Gastrocnemius medialis (tissue), 4 donors: Measurements from ENCODE around the gene PTPN21. TPM values are rescaled to one million over a fixed set of nuclear protein-coding genes. Genes with fewer than 3 reads are reported as not detected.

Experiments used
- ATAC-seq, 2 donors: fragments of 150-250 bp; one replicate each; pipeline ENCODE4 v1.9.1; 2016
- DNase-seq, 2 donors: peaks; one replicate each; pipeline ENCODE4 v3.0.0-alpha.2; 2019
- H3K27ac ChIP-seq, 4 donors: fragments of 200-600 bp; sonication (generic); 1 replicate in 1 of 4; 2 replicates in 3 of 4; pipeline ENCODE4 v1.5.1; 2016 to 2018; ENCODE audit warnings: mild to moderate bottlenecking in 2 of 4, moderate library complexity in 1 of 4
- H3K27me3 ChIP-seq, 3 donors: fragments of 200-600 bp; sonication (generic) in 2 of 3; 1 replicate in 1 of 3; 2 replicates in 2 of 3; pipeline versions ENCODE4 v1.5.1 to v1.6.0; 2016 to 2019; ENCODE audit warnings: mild to moderate bottlenecking in 1 of 3, moderate library complexity in 1 of 3
- H3K36me3 ChIP-seq, 2 donors: fragments of 200-600 bp; sonication (generic) in 1 of 2; one replicate each; pipeline ENCODE4 v1.5.1; 2017 to 2018
- H3K4me1 ChIP-seq, 2 donors: fragments of 200-600 bp; sonication (generic) in 1 of 2; one replicate each; pipeline ENCODE4 v1.5.1; 2016 to 2017; ENCODE audit warnings: mild to moderate bottlenecking in 2 of 2
- H3K4me3 ChIP-seq, 4 donors: fragments of 200-600 bp; sonication (generic) in 3 of 4; 1 replicate in 1 of 4; 2 replicates in 3 of 4; pipeline ENCODE4 v1.5.1; 2016 to 2019; ENCODE audit warnings: mild to moderate bottlenecking in 2 of 4
- H3K9me3 ChIP-seq, 3 donors: fragments of 200-600 bp; sonication (generic) in 2 of 3; 1 replicate in 1 of 3; 2 replicates in 2 of 3; pipeline ENCODE4 v1.5.1; 2016 to 2019
- POLR2A ChIP-seq, 2 donors: fragments of 450-650 bp; IDR thresholded peaks; one replicate each; pipeline ENCODE4 v1.6.1; 2017; ENCODE audit warnings: antibody characterized with exemption in 2 of 2, mild to moderate bottlenecking in 2 of 2, moderate library complexity in 2 of 2
- in situ Hi-C, 4 donors: fragments of 200-750 bp; cut with MboI; loops; one replicate each; pipeline versions ENCODE4 v1.15.0 to v1.8.0; 2017; ENCODE audit warnings: low sequenced_read_pairs in 4 of 4
- intact Hi-C: fragments of 100-400 bp; cut with DNase I; formaldehyde crosslinking; loops from one replicate; pipeline ENCODE4 v1.15.1; 2023; ENCODE audit warnings: low total_unique reads
- total RNA-seq, 4 donors: library from RNA; depleted of rRNA; stranded (reverse); fragments of >200 nt; gene quantifications; one replicate each; pipeline versions ENCODE4 v1.1.0 to v1.2.3, GENCODE V29; 2016
- TF ChIP-seq, protein P1 (sequence below), 5 experiments: fragments of 450-650 bp in 3 of 5; fragments of 200-600 bp in 2 of 5; sonication (generic) in 2 of 5; IDR thresholded peaks in 4 of 5; conservative IDR thresholded peaks in 1 of 5; 1 replicate in 4 of 5; 2 replicates in 1 of 5; pipeline ENCODE4 v1.5.1; 2016 to 2019; ENCODE audit warnings: antibody characterized with exemption in 5 of 5, mild to moderate bottlenecking in 3 of 5, moderate library complexity in 3 of 5

Gene PTPN21
- total RNA-seq, 4 donors from 2014 or later: 5.6 to 11.1 (median 8.6) TPM

DNA sequence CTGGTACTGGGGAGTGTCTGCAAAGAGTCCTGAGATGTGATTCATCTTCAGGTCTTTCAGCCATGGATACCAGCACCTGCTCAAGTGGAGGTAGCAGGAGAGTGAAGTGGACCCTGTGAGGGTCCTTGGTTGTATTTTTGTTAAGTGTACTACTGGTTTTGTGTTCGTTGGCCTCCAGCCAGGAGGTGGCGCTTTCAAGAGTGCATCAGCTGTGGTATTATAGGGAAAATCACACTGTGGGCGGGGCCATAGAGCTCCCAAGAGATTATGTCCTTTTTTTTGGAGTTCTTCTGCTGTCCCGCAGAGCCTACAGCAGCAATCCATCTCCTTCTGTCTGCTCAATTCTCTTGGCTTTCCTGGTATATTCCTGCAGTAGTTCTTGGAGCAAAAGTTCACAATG, 102.6 kb downstream of the PTPN21 start:
- H3K36me3 ChIP-seq: peaks cover 0 to 7% of the 10 kb centered on the region in 2 donors

DNA sequence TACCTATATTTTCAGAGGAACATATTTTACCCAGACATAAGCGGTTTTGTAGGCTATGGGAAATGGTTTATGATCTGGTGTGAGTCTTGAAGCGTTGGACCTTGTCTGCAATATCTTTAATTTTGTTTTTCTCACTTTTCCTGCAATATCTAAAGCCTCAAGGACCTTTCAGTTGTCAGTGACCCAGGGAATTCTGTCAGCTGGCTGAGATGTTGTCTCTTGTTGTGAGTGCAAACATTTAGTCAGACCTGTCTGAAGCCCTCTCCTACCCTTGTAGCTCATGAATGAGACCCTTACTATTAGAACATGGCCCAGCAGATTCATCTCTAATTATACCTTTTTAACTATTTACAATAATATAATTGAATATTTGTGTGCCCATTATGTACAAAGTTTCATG, 115.7 kb downstream of the PTPN21 start:
- Histone ChIP-seq H3K4me1 (no peaks in the 10 kb centered on the region), H3K9me3 (no peaks in the 10 kb centered on the region), H3K27ac (no peak overlapping the region), H3K27me3 (no peaks in the 10 kb centered on the region), H3K4me3 (no peak overlapping the region), H3K36me3 (peaks cover 0 to 17% of the 10 kb centered on the region in 2 donors)
- intact Hi-C loops (no loop called here), in situ Hi-C loops (no loop called here)
- TF ChIP-seq, protein P1, sequence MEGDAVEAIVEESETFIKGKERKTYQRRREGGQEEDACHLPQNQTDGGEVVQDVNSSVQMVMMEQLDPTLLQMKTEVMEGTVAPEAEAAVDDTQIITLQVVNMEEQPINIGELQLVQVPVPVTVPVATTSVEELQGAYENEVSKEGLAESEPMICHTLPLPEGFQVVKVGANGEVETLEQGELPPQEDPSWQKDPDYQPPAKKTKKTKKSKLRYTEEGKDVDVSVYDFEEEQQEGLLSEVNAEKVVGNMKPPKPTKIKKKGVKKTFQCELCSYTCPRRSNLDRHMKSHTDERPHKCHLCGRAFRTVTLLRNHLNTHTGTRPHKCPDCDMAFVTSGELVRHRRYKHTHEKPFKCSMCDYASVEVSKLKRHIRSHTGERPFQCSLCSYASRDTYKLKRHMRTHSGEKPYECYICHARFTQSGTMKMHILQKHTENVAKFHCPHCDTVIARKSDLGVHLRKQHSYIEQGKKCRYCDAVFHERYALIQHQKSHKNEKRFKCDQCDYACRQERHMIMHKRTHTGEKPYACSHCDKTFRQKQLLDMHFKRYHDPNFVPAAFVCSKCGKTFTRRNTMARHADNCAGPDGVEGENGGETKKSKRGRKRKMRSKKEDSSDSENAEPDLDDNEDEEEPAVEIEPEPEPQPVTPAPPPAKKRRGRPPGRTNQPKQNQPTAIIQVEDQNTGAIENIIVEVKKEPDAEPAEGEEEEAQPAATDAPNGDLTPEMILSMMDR (IDR thresholded peaks at IDR 0.05 in 4 of 5, conservative IDR thresholded peaks at IDR 0.05 in 1 of 5): no peak
- no peak for TF ChIP-seq POLR2A (IDR thresholded peaks at IDR 0.05)
- no peak for DNase-seq
- no peak for ATAC-seq

More for the DNA sequence above, 102.6 kb downstream of the PTPN21 start:
- Histone ChIP-seq H3K4me3 (no peak overlapping the region), H3K4me1 (no peaks in the 10 kb centered on the region), H3K9me3 (no peaks in the 10 kb centered on the region), H3K27ac (no peak overlapping the region), H3K27me3 (no peaks in the 10 kb centered on the region)
- ATAC-seq (no peak), DNase-seq (no peak)
- TF ChIP-seq, protein P1 (IDR thresholded peaks at IDR 0.05 in 4 of 5, conservative IDR thresholded peaks at IDR 0.05 in 1 of 5): no peak
- no peak for TF ChIP-seq POLR2A (IDR thresholded peaks at IDR 0.05)
- intact Hi-C loops (no loop called here), in situ Hi-C loops (no loop called here)

DNA sequence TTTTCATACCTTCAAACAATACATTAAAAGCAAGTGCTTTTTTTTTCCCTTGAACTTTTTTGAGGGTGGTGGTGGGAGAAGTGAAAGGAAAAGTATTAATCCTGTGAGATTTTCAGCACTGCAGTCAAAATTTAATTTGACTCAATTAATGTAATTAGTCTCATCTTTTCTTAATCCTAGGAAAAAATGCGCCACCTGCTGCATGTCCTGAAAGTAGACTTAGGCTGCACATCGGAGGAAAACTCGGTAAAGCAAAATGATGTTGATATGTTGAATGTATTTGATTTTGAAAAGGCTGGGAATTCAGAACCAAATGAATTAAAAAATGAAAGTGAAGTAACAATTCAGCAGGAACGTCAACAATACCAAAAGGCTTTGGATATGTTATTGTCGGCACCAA, 117.1 kb downstream of the PTPN21 start:
- Histone ChIP-seq H3K4me1 (no peaks in the 10 kb centered on the region), H3K9me3 (no peaks in the 10 kb centered on the region), H3K36me3 (peaks cover 0 to 17% of the 10 kb centered on the region in 2 donors), H3K27ac (no peak overlapping the region), H3K27me3 (no peaks in the 10 kb centered on the region), H3K4me3 (no peak overlapping the region)
- intact Hi-C loops (no loop called here), in situ Hi-C loops (no loop called here)
- ATAC-seq: no peak
- DNase-seq: no peak
- TF ChIP-seq POLR2A (IDR thresholded peaks at IDR 0.05): no peak
- TF ChIP-seq, protein P1 (IDR thresholded peaks at IDR 0.05 in 4 of 5, conservative IDR thresholded peaks at IDR 0.05 in 1 of 5): no peak

DNA sequence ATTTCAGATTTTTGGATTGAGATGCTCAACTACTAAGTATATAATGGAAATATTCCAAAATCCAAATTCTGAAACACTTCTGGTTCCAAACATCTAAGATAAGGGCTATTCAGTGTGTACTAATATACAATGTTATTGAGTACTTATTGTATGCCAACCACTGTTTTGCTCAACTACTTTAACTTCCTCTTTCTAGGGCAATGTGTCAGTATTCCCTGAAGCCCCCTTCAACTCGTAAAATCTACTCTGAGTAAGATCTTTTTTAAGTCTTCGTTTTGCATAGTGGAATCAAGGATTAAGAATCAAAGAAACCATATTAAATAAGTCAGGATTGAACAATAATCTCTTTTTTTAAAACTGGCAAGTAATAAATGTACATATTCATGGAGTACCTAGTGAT, 123.8 kb downstream of the PTPN21 start:
- Histone ChIP-seq H3K9me3 (no peaks in the 10 kb centered on the region), H3K4me1 (no peaks in the 10 kb centered on the region), H3K27ac (no peak overlapping the region), H3K36me3 (no peaks in the 10 kb centered on the region), H3K4me3 (no peak overlapping the region), H3K27me3 (no peaks in the 10 kb centered on the region)
- no peak for ATAC-seq
- in situ Hi-C loops (no loop called here), intact Hi-C loops (no loop called here)
- DNase-seq: no peak
- TF ChIP-seq, protein P1 (IDR thresholded peaks at IDR 0.05 in 4 of 5, conservative IDR thresholded peaks at IDR 0.05 in 1 of 5): no peak
- no peak for TF ChIP-seq POLR2A (IDR thresholded peaks at IDR 0.05)

DNA sequence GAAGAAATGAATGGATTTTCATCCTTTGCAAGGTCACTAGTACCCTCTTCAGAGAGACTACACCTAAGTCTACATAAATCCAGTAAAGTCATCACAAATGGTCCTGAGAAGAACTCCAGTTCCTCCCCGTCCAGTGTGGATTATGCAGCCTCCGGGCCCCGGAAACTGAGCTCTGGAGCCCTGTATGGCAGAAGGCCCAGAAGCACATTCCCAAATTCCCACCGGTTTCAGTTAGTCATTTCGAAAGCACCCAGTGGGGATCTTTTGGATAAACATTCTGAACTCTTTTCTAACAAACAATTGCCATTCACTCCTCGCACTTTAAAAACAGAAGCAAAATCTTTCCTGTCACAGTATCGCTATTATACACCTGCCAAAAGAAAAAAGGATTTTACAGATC, 128.5 kb downstream of the PTPN21 start:
- no peaks in the 10 kb centered on the region for H3K36me3 ChIP-seq
- ATAC-seq: no peak
- intact Hi-C loops (no loop called here), in situ Hi-C loops (no loop called here)
- TF ChIP-seq, protein P1 (IDR thresholded peaks at IDR 0.05 in 4 of 5, conservative IDR thresholded peaks at IDR 0.05 in 1 of 5): no peak
- no peak for TF ChIP-seq POLR2A (IDR thresholded peaks at IDR 0.05)
- no peak overlapping the region for H3K4me3 ChIP-seq
- no peak overlapping the region for H3K27ac ChIP-seq
- no peaks in the 10 kb centered on the region for H3K9me3 ChIP-seq
- H3K27me3 ChIP-seq: no peaks in the 10 kb centered on the region
- no peak for DNase-seq
- H3K4me1 ChIP-seq: no peaks in the 10 kb centered on the region
